ENCODE measurements around the gene ZNF106. TPM values are rescaled to one million over a fixed set of nuclear protein-coding genes. Genes with fewer than 3 reads are reported as not detected.

Gene ZNF106
- total and polyA plus RNA-seq, 2 of the 4 experiments (the other 2 are of a cell fraction): 19.2 to 87.5 TPM

GRCh38 chr15:42499858-42500609 is 9.1 kb upstream of the ZNF106 start (continued):
- TF ChIP-seq BHLHE40 (IDR thresholded peaks at IDR 0.05; ENCODE audit: low read depth, low read length): no peak
- TF ChIP-seq MAZ (IDR thresholded peaks at IDR 0.05; ENCODE audit: borderline replicate concordance, low read depth, low read length): no peak

- no peak for ATAC-seq (ENCODE audit: low read depth)
- H4K91ac ChIP-seq (ENCODE audit: insufficient read depth, low read depth, low read length): no peak overlapping the region
- TF ChIP-seq NFE2L2 (IDR thresholded peaks at IDR 0.05; ENCODE audit: low read depth, low read length) (no peak), FOS (IDR thresholded peaks at IDR 0.05; ENCODE audit: low read depth, low read length) (no peak), CTCF (conservative IDR thresholded peaks at IDR 0.05; ENCODE audit: low read depth, low read length) (no peak), POLR2A (IDR thresholded peaks at IDR 0.05; ENCODE audit: low read depth, low read length) (no peak), ELK1 (IDR thresholded peaks at IDR 0.05; ENCODE audit: borderline replicate concordance, low read depth, low read length) (no peak), MXI1 (IDR thresholded peaks at IDR 0.05; ENCODE audit: borderline replicate concordance, low read depth, low read length) (no peak), MAZ (IDR thresholded peaks at IDR 0.05; ENCODE audit: borderline replicate concordance, low read depth, low read length) (no peak), CEBPB (IDR thresholded peaks at IDR 0.05; ENCODE audit: low read depth, low read length) (no peak), USF2 (IDR thresholded peaks at IDR 0.05; ENCODE audit: low read depth, low read length) (no peak), BHLHE40 (IDR thresholded peaks at IDR 0.05; ENCODE audit: low read depth, low read length) (no peak)
Measured at GRCh38 chr15:42498212-42499068, 7.5 kb upstream of the ZNF106 start.

More at GRCh38 chr15:42498212-42499068, 7.5 kb upstream of the ZNF106 start:
- H3K9ac ChIP-seq (ENCODE audit: low read depth, low read length): no peak overlapping the region
- H2BK120ac ChIP-seq (ENCODE audit: low read depth, low read length): no peak overlapping the region
- H4K20me1 ChIP-seq (ENCODE audit: insufficient read depth, low read length): peaks cover 4% of the 10 kb centered on the region; the same call in 1 of the 2 replicates
- no peak overlapping the region for H2AK9ac ChIP-seq (replicated peaks; ENCODE audit: low read depth, low read length, poor library complexity)
- 80% methylated on average over 1 of the region's 6 CpGs; no CpG with 5 or more reads in 1 of the 2 experiments for WGBS, 2 experiments (ENCODE audit: extremely low coverage in 2 of 2, insufficient read length in 1 of 2)
- BruUV-seq (replicated peaks): no TSS peak
- in situ Hi-C loops (cut with MboI; ENCODE audit: low sequenced_read_pairs) (no loop called here), dilution Hi-C loops (cut with HindIII; ENCODE audit: low sequenced_read_pairs, unreplicated experiment) (no loop called here), intact Hi-C loops (cut with micrococcal nuclease) (no loop called here)
- no peak overlapping the region for H2BK15ac ChIP-seq (ENCODE audit: low read depth, low read length)
- no peak overlapping the region for H3K56ac ChIP-seq (ENCODE audit: extremely low read depth, insufficient read depth, low read length)
- H3K14ac ChIP-seq (replicated peaks; ENCODE audit: low read depth, low read length): no peak overlapping the region
- no peak overlapping the region for H2AFZ ChIP-seq (replicated peaks; ENCODE audit: low read length, poor library complexity)
- no peak for DNase-seq
- no peak overlapping the region for H2BK20ac ChIP-seq (ENCODE audit: low read depth, low read length)
- H3K4ac ChIP-seq (ENCODE audit: low read depth, low read length): no peak overlapping the region
- no peak overlapping the region for H3K4me2 ChIP-seq (ENCODE audit: low read depth, low read length)
- no peak overlapping the region for H4K8ac ChIP-seq (ENCODE audit: low read depth in 2 of 2, low read length in 2 of 2)
- peaks cover 7% of the 10 kb centered on the region; the same call in 1 of the 2 replicates for H3K4me1 ChIP-seq (ENCODE audit: control insufficient read depth, insufficient read depth, low read length)
- H3K18ac ChIP-seq (ENCODE audit: low read depth, low read length): no peak overlapping the region
- peaks cover 30 to 68% of the 10 kb centered on the region in 2 experiments for H3K79me1 ChIP-seq (ENCODE audit: low read depth in 1 of 2, low read length in 2 of 2)
- ChIA-PET CTCF (no interaction called here), POLR2A (ENCODE audit: unreplicated experiment) (no interaction called here)
- H3K36me3 ChIP-seq (ENCODE audit: control insufficient read depth, insufficient read depth, low read length): no peaks in the 10 kb centered on the region
- no peak overlapping the region for H2AK5ac ChIP-seq (ENCODE audit: low read depth, low read length)
- H4K5ac ChIP-seq (ENCODE audit: low read depth, low read length): no peak overlapping the region
- H3K9me3 ChIP-seq (ENCODE audit: control insufficient read depth, insufficient read depth, low read length): no peaks in the 10 kb centered on the region
- H3K23ac ChIP-seq (ENCODE audit: low read depth, low read length): no peak overlapping the region
- peaks cover 13% of the 10 kb centered on the region for H3K9me1 ChIP-seq (ENCODE audit: insufficient read depth, low read length)
- no peak overlapping the region for H3K4me3 ChIP-seq (ENCODE audit: insufficient read depth, low read depth, low read length)
- no peak overlapping the region for H2BK5ac ChIP-seq (ENCODE audit: low read depth, low read length, poor library complexity, severe bottlenecking)
- H3K27me3 ChIP-seq (ENCODE audit: control insufficient read depth, insufficient read depth, low read length): no peaks in the 10 kb centered on the region
- no peak overlapping the region for H3K27ac ChIP-seq (ENCODE audit: insufficient read depth, low read length)
